HG02798 (cell line): ENCODE measurements around the gene CUL1.

Experiments
- ATAC-seq: cut with Tn5 transposase; IDR thresholded peaks from one replicate; pipeline ENCODE4 v1.9.1; 2021; ENCODE audit warnings: mild to moderate bottlenecking; ENCODE audit not compliant: unreplicated experiment, poor library complexity

CUL1 gene

GRCh38 chr7:148835854-148836253 is 137.2 kb downstream of the CUL1 start:
- ATAC-seq, result no peak

DNA sequence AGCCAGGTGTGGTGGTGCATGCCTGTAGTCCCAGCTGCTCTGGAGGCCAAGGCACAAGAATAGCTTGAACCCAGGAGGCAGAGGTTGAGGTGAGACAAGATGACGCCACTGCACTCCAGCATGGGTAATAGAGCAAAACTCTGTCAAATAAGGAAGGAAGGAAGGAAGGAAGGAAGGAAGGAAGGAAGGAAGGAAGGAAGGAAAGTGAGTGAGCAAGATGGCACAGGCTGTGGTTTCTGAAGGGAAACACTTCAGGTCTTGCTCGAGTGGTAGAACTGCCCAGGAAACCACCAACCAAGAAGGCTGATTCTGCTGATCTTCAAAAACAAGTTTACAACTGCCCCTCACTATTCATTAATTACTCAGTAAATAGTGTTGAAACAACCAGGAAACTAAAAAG is 140.2 kb downstream of the CUL1 start:
- ATAC-seq, result no peak

DNA sequence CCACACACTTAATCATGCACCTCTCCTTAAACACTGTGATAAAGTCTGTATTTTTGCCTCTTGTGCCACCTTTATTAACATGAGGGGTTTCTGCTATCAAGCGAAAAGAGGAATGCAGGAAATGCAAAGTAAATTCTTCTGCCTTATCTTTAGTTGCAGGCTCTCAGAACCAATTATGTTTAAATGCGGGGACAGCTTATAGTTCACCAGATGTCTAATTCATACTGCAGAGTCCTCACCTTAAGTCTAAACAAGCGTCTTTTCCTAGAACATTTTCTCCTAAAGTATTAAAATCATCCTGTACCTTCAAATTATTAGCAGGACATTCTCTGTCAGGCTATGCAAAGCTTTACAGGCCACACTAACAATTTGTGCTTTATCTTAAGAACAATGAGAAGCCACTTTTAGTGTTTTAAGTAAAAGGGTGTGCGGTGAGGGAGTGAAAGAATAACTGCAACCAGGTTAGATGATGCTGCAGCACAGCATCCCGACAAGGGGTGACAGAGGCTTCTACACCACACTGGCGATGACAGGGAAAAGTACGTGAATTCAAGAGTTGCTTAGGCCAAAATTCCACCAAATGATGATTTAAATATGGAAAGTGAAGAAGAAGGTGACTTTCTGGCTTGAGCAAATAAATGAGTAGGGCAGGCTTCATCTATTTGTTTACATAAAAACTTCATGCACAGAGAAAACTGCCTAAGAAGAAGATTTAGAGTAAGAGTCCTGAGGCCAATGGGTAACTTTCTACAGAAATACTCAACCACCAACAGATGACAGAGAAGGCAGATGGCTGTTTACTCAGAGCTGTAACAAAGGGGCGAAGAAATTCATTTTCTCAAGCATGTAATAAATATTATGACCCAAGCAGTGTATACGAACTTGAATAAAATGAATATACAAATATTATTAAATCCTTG is 149.4 kb downstream of the CUL1 start:
- ATAC-seq, result no peak

- ATAC-seq, result no peak
These were observed 150.8 kb downstream of the CUL1 start for GRCh38 chr7:148849393-148850098.

DNA sequence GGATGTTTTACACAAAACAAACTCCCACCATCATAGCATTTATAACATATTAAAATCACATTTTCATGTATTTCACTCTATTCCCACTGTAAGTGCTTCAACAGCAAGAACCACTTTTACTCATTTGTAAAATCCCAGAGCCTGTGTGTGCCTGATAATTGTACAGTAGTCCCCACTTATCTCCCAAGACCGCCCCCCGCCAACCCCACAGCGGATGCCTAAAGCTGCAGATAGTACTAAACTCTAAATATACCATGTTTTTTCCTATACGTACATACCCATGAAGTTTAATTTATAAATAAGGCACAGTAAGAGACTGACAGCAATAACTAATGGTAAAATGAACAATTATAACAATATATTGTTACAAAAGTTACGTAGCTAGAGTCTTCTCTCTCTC is 151.9 kb downstream of the CUL1 start:
- ATAC-seq, result no peak
